Measurements from ENCODE around the gene YPEL4. TPM values are rescaled to one million over a fixed set of nuclear protein-coding genes. Genes with fewer than 3 reads are reported as not detected.

YPEL4 gene
- total RNA-seq, 1 experiment from 2014 or later: 0.32 TPM

- TF ChIP-seq ATF3 (IDR thresholded peaks at IDR 0.05) (no peak), YY1 (IDR thresholded peaks at IDR 0.05; ENCODE audit: extremely low read depth, insufficient replicate concordance, low read depth, low read length) (no peak), FOSL1 (IDR thresholded peaks at IDR 0.05; ENCODE audit: low read depth) (no peak), CBX3 (IDR thresholded peaks at IDR 0.05; ENCODE audit: low read depth) (no peak), SIN3A (IDR thresholded peaks at IDR 0.05; ENCODE audit: low read depth) (no peak), ZNF274 (IDR thresholded peaks at IDR 0.05; ENCODE audit: low read depth, low read length) (no peak), EZH2phosphoT487 (IDR thresholded peaks at IDR 0.05; ENCODE audit: borderline replicate concordance) (no peak), RAD21 (IDR thresholded peaks at IDR 0.05; ENCODE audit: low read depth) (no peak), CEBPB (IDR thresholded peaks at IDR 0.05; ENCODE audit: low read depth) (no peak), SRF (IDR thresholded peaks at IDR 0.05; ENCODE audit: low read depth) (no peak)
Observed at GRCh38 chr11:57646799-57647303, 2.9 kb downstream of the YPEL4 start (continued).

GRCh38 chr11:57646194-57646798 lies 3.4 kb downstream of the YPEL4 start:
- Histone ChIP-seq H3K79me2 (ENCODE audit: insufficient read depth, low read length) (no peaks in the 10 kb centered on the region), H3K36me3 (ENCODE audit: control insufficient read depth in 1 of 2, insufficient read depth in 2 of 2, low read length in 2 of 2) (no peaks in the 10 kb centered on the region), H3K27me3 (ENCODE audit: insufficient read depth, low read length) (peaks cover 12% of the 10 kb centered on the region; the same call in 1 of the 2 replicates), H3K4me1 (ENCODE audit: control insufficient read depth in 1 of 2, insufficient read depth in 2 of 2, low read length in 2 of 2) (peaks cover 0 to 25% of the 10 kb centered on the region in 2 experiments; a peak in 3 of 4 replicates), H2AFZ (ENCODE audit: low read depth, low read length, poor library complexity, severe bottlenecking) (no peak overlapping the region), H3K9me3 (ENCODE audit: control insufficient read depth in 1 of 2, insufficient read depth in 1 of 2, low read depth in 1 of 2, low read length in 2 of 2) (no peaks in the 10 kb centered on the region), H3K9ac (ENCODE audit: low read length) (no peak overlapping the region), H3K27ac (ENCODE audit: low read depth, low read length) (no peak overlapping the region), H3K9me2 (ENCODE audit: insufficient read depth) (no peaks in the 10 kb centered on the region), H4K20me1 (ENCODE audit: insufficient read depth) (no peaks in the 10 kb centered on the region), H3K4me2 (ENCODE audit: low read length) (no peak overlapping the region), H3K4me3 (replicated peaks in 1 of 2; ENCODE audit: low read depth in 1 of 2, low read length in 2 of 2) (no peak overlapping the region)
- CTCF ChIA-PET: no interaction called here
- no TSS peak for BruUV-seq (replicated peaks)
- POLR2A ChIA-PET: no interaction called here
- no peak for TF ChIP-seq ZBTB33 (IDR thresholded peaks at IDR 0.05; ENCODE audit: extremely low read depth, insufficient replicate concordance, low read length)
- TF ChIP-seq POLR2AphosphoS5 (IDR thresholded peaks at IDR 0.05; ENCODE audit: low read depth, low read length): no peak
- TF ChIP-seq ZNF274 (IDR thresholded peaks at IDR 0.05; ENCODE audit: low read depth, low read length): no peak
- TF ChIP-seq SP1 (IDR thresholded peaks at IDR 0.05; ENCODE audit: low read depth): no peak
- TF ChIP-seq ZFX (IDR thresholded peaks at IDR 0.05): no peak
- no peak for TF ChIP-seq RAD21 (IDR thresholded peaks at IDR 0.05; ENCODE audit: low read depth)
- no peak for TF ChIP-seq ATF3 (IDR thresholded peaks at IDR 0.05)
- TF ChIP-seq FOSL1 (IDR thresholded peaks at IDR 0.05; ENCODE audit: low read depth): no peak
- no peak for TF ChIP-seq POLR2A (IDR thresholded peaks at IDR 0.05; ENCODE audit: borderline replicate concordance, extremely low read depth, insufficient read depth, insufficient read length)
- TF ChIP-seq REST (IDR thresholded peaks at IDR 0.05; ENCODE audit: low read depth): no peak
- TF ChIP-seq EZH2 (IDR thresholded peaks at IDR 0.05): no peak
- no peak for TF ChIP-seq EGR1 (IDR thresholded peaks at IDR 0.05; ENCODE audit: low read depth)
- no peak for TF ChIP-seq CBX3 (IDR thresholded peaks at IDR 0.05; ENCODE audit: low read depth)
- TF ChIP-seq CEBPB (IDR thresholded peaks at IDR 0.05; ENCODE audit: low read depth): no peak
- RAD21 ChIA-PET (ENCODE audit: low non-redundant PET in 1 of 2, low total read pairs in 2 of 2, uncharacterized antibody in 2 of 2, unreplicated experiment in 2 of 2): no interaction called here
- intact Hi-C loops (cut with micrococcal nuclease): loop anchor here (10.0 kb wide), 1 partner anchor 801 kb away; no protein-coding TSS in a partner anchor
- DNase-seq (ENCODE audit: low read depth, low spot score): no peak
- ATAC-seq: no peak

Data from HCT116 (cell line).